ENCODE results near the gene OXSR1. TPM values are rescaled to one million over a fixed set of nuclear protein-coding genes. Genes with fewer than 3 reads are reported as not detected.
"Not testable (repeated sequence)": the region's sequence is repeated elsewhere in the genome, so short reads cannot be mapped to it uniquely, and the experiment has no call there.

The OXSR1 gene
- total and polyA plus RNA-seq, 4 donors = 4.3 to 24.7 (median 12.2) TPM

GRCh38 chr3:38238416-38239008 lies 73.2 kb downstream of the OXSR1 start:
- no peaks in the 10 kb centered on the region for H3K4me1 ChIP-seq (ENCODE audit: control insufficient read depth in 4 of 4, insufficient read depth in 4 of 4, low read length in 3 of 4)
- TF ChIP-seq YY1 (IDR thresholded peaks at IDR 0.05) (no peak), ZBTB33 (IDR thresholded peaks at IDR 0.05) (no peak), NR2F2 (IDR thresholded peaks at IDR 0.05) (no peak), SP1 (IDR thresholded peaks at IDR 0.05) (no peak), ATF3 (IDR thresholded peaks at IDR 0.05) (no peak)
- H3K9me3 ChIP-seq (ENCODE audit: control insufficient read depth in 4 of 4, low read length in 3 of 4) = peaks cover 0 to 3% (median 1%) of the 10 kb centered on the region in 4 donors
- no peak overlapping the region for H3K4me3 ChIP-seq (ENCODE audit: low read depth in 1 of 3, low read length in 3 of 3)
- 98% methylated on average over 2 of the region's 2 CpGs for WGBS
- no peak overlapping the region for H3K9ac ChIP-seq (ENCODE audit: low read depth in 1 of 2, low read length in 2 of 2)
- H3K27me3 ChIP-seq (ENCODE audit: control insufficient read depth in 4 of 4, insufficient read depth in 4 of 4, low read length in 3 of 4) = no peaks in the 10 kb centered on the region
- H3K27ac ChIP-seq (ENCODE audit: low read depth in 1 of 2, low read length in 2 of 2) = no peak overlapping the region
- DNase-seq (ENCODE audit: low spot score) = no peak
- H3K36me3 ChIP-seq (ENCODE audit: control insufficient read depth in 4 of 4, insufficient read depth in 3 of 4, low read depth in 1 of 4, low read length in 3 of 4) = peaks cover 2 to 31% (median 19%) of the 10 kb centered on the region in 4 donors

- not testable (repeated sequence) for H3K4me1 ChIP-seq (ENCODE audit: control insufficient read depth in 4 of 4, insufficient read depth in 4 of 4, low read length in 3 of 4); H3K4me3 ChIP-seq (ENCODE audit: low read depth in 1 of 3, low read length in 3 of 3); DNase-seq (ENCODE audit: low spot score); H3K9me3 ChIP-seq (ENCODE audit: control insufficient read depth in 4 of 4, low read length in 3 of 4); H3K27me3 ChIP-seq (ENCODE audit: control insufficient read depth in 4 of 4, insufficient read depth in 4 of 4, low read length in 3 of 4); H3K27ac ChIP-seq (ENCODE audit: low read depth in 1 of 2, low read length in 2 of 2); H3K9ac ChIP-seq (ENCODE audit: low read depth in 1 of 2, low read length in 2 of 2)
- H3K36me3 ChIP-seq (ENCODE audit: control insufficient read depth in 4 of 4, insufficient read depth in 3 of 4, low read depth in 1 of 4, low read length in 3 of 4) = peaks cover 2 to 27% (median 20%) of the 10 kb centered on the region in 4 donors
- 98% methylated on average over 4 of the region's 4 CpGs for WGBS
These were observed 77.5 kb downstream of the OXSR1 start for GRCh38 chr3:38242812-38243211.

- H3K9ac ChIP-seq (ENCODE audit: low read depth in 1 of 2, low read length in 2 of 2) = no peak overlapping the region
- no peaks in the 10 kb centered on the region for H3K4me1 ChIP-seq (ENCODE audit: control insufficient read depth in 4 of 4, insufficient read depth in 4 of 4, low read length in 3 of 4)
- H3K27ac ChIP-seq (ENCODE audit: low read depth in 1 of 2, low read length in 2 of 2) = no peak overlapping the region
- no peaks in the 10 kb centered on the region for H3K9me3 ChIP-seq (ENCODE audit: control insufficient read depth in 4 of 4, low read length in 3 of 4)
- whole genome bisulfite sequencing = 92% methylated on average over 4 of the region's 4 CpGs
- TF ChIP-seq MAX (IDR thresholded peaks at IDR 0.05) = no peak
- TF ChIP-seq RXRA (IDR thresholded peaks at IDR 0.05) = no peak
- TF ChIP-seq ZBTB33 (IDR thresholded peaks at IDR 0.05) = no peak
- no peak for TF ChIP-seq CTCF (IDR thresholded peaks at IDR 0.05; ENCODE audit: low read depth, low read length, missing input control)
- no peak for TF ChIP-seq FOXA1 (IDR thresholded peaks at IDR 0.05)
- no peak for TF ChIP-seq HNF4A (conservative IDR thresholded peaks at IDR 0.05)
- TF ChIP-seq ATF3 (IDR thresholded peaks at IDR 0.05) = no peak
- no peak for TF ChIP-seq SP1 (IDR thresholded peaks at IDR 0.05)
- TF ChIP-seq TAF1 (conservative IDR thresholded peaks at IDR 0.05) = no peak
- no peak for TF ChIP-seq FOXA2 (IDR thresholded peaks at IDR 0.05)
- TF ChIP-seq EGR1 (IDR thresholded peaks at IDR 0.05; ENCODE audit: low read depth in 2 of 2) = no peak
- TF ChIP-seq GABPA (IDR thresholded peaks at IDR 0.05 in 1 of 2, conservative IDR thresholded peaks at IDR 0.05 in 1 of 2) = no peak
- no peak for DNase-seq (ENCODE audit: low spot score)
- peaks cover 2 to 34% (median 27%) of the 10 kb centered on the region in 4 donors for H3K36me3 ChIP-seq (ENCODE audit: control insufficient read depth in 4 of 4, insufficient read depth in 3 of 4, low read depth in 1 of 4, low read length in 3 of 4)
- no peak overlapping the region for H3K4me3 ChIP-seq (ENCODE audit: low read depth in 1 of 3, low read length in 3 of 3)
- H3K27me3 ChIP-seq (ENCODE audit: control insufficient read depth in 4 of 4, insufficient read depth in 4 of 4, low read length in 3 of 4) = no peaks in the 10 kb centered on the region
These were observed 80.6 kb downstream of the OXSR1 start for GRCh38 chr3:38245930-38246329.

All from liver (tissue), 9 donors.